ENCODE results near the gene AP2A1. TPM values are rescaled to one million over a fixed set of nuclear protein-coding genes. Genes with fewer than 3 reads are reported as not detected.

AP2A1 gene
- total RNA-seq, 1 donor from 2014 or later, result 67.6 TPM

DNA sequence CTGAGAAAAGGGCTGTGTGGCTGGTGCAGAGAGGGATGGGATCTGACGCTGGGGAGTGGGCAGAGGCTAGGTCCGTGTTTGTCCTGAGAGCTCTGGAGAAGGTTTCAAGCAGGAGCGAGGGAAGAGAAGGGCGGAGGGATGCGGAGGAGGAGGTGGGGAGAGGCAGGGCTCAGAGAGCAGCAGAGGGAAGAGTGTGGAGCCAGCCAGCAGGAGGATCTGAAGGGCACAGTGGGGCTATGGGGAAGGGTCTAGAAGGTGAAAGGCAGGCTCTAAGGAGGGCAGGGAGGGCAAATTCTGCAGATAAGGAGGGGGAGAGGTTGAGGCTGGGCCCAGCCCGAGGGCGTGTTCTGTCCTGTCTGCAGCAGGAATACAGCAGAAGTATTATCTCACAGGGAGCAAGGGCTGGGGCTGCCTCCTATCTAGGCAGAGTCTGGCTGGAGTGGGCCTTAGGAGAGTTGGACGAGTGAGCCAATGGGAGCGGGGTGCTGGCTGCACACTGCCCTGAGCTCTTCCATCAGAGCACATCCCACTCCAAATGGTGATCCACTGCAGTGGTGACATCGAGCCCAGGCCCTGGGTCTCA, 6.1 kb downstream of the AP2A1 start:
- TF ChIP-seq, protein P1, sequence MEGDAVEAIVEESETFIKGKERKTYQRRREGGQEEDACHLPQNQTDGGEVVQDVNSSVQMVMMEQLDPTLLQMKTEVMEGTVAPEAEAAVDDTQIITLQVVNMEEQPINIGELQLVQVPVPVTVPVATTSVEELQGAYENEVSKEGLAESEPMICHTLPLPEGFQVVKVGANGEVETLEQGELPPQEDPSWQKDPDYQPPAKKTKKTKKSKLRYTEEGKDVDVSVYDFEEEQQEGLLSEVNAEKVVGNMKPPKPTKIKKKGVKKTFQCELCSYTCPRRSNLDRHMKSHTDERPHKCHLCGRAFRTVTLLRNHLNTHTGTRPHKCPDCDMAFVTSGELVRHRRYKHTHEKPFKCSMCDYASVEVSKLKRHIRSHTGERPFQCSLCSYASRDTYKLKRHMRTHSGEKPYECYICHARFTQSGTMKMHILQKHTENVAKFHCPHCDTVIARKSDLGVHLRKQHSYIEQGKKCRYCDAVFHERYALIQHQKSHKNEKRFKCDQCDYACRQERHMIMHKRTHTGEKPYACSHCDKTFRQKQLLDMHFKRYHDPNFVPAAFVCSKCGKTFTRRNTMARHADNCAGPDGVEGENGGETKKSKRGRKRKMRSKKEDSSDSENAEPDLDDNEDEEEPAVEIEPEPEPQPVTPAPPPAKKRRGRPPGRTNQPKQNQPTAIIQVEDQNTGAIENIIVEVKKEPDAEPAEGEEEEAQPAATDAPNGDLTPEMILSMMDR (IDR thresholded peaks at IDR 0.05), result no peak
- no peaks in the 10 kb centered on the region for H3K9me3 ChIP-seq
- H3K4me1 ChIP-seq, result peaks cover 11% of the 10 kb centered on the region
- no peak overlapping the region for H3K27ac ChIP-seq
- intact Hi-C loops (cut with DNase I), result no loop called here
- H3K36me3 ChIP-seq, result peaks cover 28% of the 10 kb centered on the region
- H3K4me3 ChIP-seq, result no peak overlapping the region
- ATAC-seq (no peak), DNase-seq (no peak)
- no peaks in the 10 kb centered on the region for H3K27me3 ChIP-seq (ENCODE audit: low read depth)

GRCh38 chr19:49773663-49774350, 7.0 kb downstream of the AP2A1 start:
- Histone ChIP-seq H3K9me3 (no peaks in the 10 kb centered on the region), H3K4me3 (no peak overlapping the region), H3K27ac (no peak overlapping the region), H3K27me3 (ENCODE audit: low read depth) (no peaks in the 10 kb centered on the region), H3K4me1 (peaks cover 2% of the 10 kb centered on the region), H3K36me3 (peaks cover 28% of the 10 kb centered on the region)
- TF ChIP-seq, protein P1 (IDR thresholded peaks at IDR 0.05), result no peak
- no peak for ATAC-seq
- intact Hi-C loops (cut with DNase I), result no loop called here
- DNase-seq, result no peak

- Histone ChIP-seq H3K27me3 (ENCODE audit: low read depth) (no peaks in the 10 kb centered on the region), H3K27ac (no peak overlapping the region), H3K36me3 (peaks cover 21% of the 10 kb centered on the region), H3K4me1 (no peaks in the 10 kb centered on the region), H3K4me3 (no peak overlapping the region), H3K9me3 (no peaks in the 10 kb centered on the region)
- ATAC-seq (no peak), DNase-seq (no peak)
- intact Hi-C loops (cut with DNase I), result no loop called here
- TF ChIP-seq, protein P1 (IDR thresholded peaks at IDR 0.05), result no peak
These were observed 8.2 kb downstream of the AP2A1 start for GRCh38 chr19:49774969-49775368.

- DNase-seq (no peak), ATAC-seq (no peak)
- H3K4me1 ChIP-seq, result peaks cover 8% of the 10 kb centered on the region
- H3K27ac ChIP-seq, result no peak overlapping the region
- H3K36me3 ChIP-seq, result peaks cover 16% of the 10 kb centered on the region
- intact Hi-C loops (cut with DNase I), result no loop called here
- TF ChIP-seq, protein P1 (IDR thresholded peaks at IDR 0.05), result no peak
- no peaks in the 10 kb centered on the region for H3K27me3 ChIP-seq (ENCODE audit: low read depth)
- H3K4me3 ChIP-seq, result no peak overlapping the region
- no peaks in the 10 kb centered on the region for H3K9me3 ChIP-seq
These were observed 9.1 kb downstream of the AP2A1 start for GRCh38 chr19:49775742-49776370.

DNA sequence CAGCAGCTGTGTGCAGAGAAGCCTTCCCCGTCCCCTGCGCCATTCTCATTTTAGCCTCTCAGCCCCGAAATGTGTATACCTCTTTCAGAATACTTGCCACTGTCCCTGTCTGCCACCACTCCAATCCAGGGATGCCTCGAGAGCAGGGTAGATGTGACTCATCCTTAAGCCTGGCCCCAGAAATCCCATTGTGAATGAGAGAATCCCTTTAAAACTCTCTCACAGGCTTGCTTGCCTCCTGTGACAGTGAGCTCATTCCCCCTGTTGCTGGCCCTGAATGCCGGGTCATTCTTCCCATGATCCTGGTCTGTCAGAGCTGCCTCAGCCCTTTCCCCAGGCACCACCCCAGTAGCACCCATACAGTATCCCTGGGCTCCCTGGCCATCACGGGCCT, 9.6 kb downstream of the AP2A1 start:
- TF ChIP-seq, protein P1 (IDR thresholded peaks at IDR 0.05), result no peak
- Histone ChIP-seq H3K9me3 (no peaks in the 10 kb centered on the region), H3K27me3 (ENCODE audit: low read depth) (no peaks in the 10 kb centered on the region), H3K27ac (no peak overlapping the region), H3K4me1 (peaks cover 13% of the 10 kb centered on the region), H3K4me3 (no peak overlapping the region), H3K36me3 (peaks cover 14% of the 10 kb centered on the region)
- intact Hi-C loops (cut with DNase I), result no loop called here
- no peak for ATAC-seq
- no peak for DNase-seq

All from lower lobe of right lung (tissue), 2 donors.